Measurements from ENCODE around the gene LHFPL3. TPM values are rescaled to one million over a fixed set of nuclear protein-coding genes. Genes with fewer than 3 reads are reported as not detected.

Gene LHFPL3
- total and polyA plus RNA-seq, 2 experiments from 2014 or later, result 0.24 TPM; not detected in 1

DNA sequence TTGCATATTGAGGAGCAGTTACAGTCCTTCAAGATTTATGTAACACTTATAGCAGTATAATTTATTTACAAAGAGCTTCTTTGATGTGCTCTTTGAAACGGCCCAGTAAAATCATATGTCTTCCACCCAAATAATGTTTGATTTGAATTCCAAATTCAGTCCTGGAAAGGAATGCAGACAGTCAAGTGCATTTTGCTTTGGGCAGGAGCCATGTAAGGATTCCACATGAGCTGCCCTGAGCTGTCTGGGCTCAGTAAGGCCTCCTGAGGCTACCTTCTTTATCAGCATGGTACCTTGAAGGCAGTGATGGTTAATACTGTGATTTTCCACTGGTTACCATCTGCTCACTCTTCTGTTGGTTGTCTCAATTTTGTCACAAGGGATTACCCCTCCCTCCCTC is 41.6 kb upstream of the LHFPL3 start:
- Mint-ChIP-seq H3K27ac (no peak overlapping the region), H3K4me3 (no peak overlapping the region), H3K9me3 (peaks cover under 1% of the 10 kb centered on the region; the same call in 1 of the 3 replicates), H3K27me3 (ENCODE audit: insufficient read depth, low read depth, poor library complexity) (no peaks in the 10 kb centered on the region), H3K4me1 (no peaks in the 10 kb centered on the region), H3K36me3 (ENCODE audit: low read depth) (no peaks in the 10 kb centered on the region)
- Histone ChIP-seq H3K27me3 (ENCODE audit: insufficient read depth) (no peaks in the 10 kb centered on the region), H3F3A (replicated peaks; ENCODE audit: low read depth) (no peaks in the 10 kb centered on the region), H3K4me3 (no peak overlapping the region), H3K9me2 (ENCODE audit: insufficient read depth) (0 out of 2 replicates have a peak, but pooled peaks cover 6% of the 10 kb centered on the region), H3K27ac (ENCODE audit: low read depth) (no peak overlapping the region), H3K4me1 (ENCODE audit: insufficient read depth) (no peaks in the 10 kb centered on the region), H2AFZ (no peak overlapping the region), H3K79me2 (replicated peaks; ENCODE audit: insufficient read depth) (no peaks in the 10 kb centered on the region), H4K20me1 (replicated peaks; ENCODE audit: insufficient read depth) (no peaks in the 10 kb centered on the region), H3K36me3 (ENCODE audit: insufficient read depth) (no peaks in the 10 kb centered on the region), H3K4me2 (no peak overlapping the region)
- no peak for ATAC-seq
- DNase-seq (ENCODE audit: low spot score), result no peak
- TF ChIP-seq ZNF462 (CRISPR knock-in tag; IDR thresholded peaks at IDR 0.05), result no peak
- TF ChIP-seq, protein P1, sequence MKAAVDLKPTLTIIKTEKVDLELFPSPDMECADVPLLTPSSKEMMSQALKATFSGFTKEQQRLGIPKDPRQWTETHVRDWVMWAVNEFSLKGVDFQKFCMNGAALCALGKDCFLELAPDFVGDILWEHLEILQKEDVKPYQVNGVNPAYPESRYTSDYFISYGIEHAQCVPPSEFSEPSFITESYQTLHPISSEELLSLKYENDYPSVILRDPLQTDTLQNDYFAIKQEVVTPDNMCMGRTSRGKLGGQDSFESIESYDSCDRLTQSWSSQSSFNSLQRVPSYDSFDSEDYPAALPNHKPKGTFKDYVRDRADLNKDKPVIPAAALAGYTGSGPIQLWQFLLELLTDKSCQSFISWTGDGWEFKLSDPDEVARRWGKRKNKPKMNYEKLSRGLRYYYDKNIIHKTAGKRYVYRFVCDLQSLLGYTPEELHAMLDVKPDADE (IDR thresholded peaks at IDR 0.05), result no peak
- TF ChIP-seq POLR2AphosphoS5 (IDR thresholded peaks at IDR 0.05; ENCODE audit: low read depth), result no peak
- TF ChIP-seq, protein P2, sequence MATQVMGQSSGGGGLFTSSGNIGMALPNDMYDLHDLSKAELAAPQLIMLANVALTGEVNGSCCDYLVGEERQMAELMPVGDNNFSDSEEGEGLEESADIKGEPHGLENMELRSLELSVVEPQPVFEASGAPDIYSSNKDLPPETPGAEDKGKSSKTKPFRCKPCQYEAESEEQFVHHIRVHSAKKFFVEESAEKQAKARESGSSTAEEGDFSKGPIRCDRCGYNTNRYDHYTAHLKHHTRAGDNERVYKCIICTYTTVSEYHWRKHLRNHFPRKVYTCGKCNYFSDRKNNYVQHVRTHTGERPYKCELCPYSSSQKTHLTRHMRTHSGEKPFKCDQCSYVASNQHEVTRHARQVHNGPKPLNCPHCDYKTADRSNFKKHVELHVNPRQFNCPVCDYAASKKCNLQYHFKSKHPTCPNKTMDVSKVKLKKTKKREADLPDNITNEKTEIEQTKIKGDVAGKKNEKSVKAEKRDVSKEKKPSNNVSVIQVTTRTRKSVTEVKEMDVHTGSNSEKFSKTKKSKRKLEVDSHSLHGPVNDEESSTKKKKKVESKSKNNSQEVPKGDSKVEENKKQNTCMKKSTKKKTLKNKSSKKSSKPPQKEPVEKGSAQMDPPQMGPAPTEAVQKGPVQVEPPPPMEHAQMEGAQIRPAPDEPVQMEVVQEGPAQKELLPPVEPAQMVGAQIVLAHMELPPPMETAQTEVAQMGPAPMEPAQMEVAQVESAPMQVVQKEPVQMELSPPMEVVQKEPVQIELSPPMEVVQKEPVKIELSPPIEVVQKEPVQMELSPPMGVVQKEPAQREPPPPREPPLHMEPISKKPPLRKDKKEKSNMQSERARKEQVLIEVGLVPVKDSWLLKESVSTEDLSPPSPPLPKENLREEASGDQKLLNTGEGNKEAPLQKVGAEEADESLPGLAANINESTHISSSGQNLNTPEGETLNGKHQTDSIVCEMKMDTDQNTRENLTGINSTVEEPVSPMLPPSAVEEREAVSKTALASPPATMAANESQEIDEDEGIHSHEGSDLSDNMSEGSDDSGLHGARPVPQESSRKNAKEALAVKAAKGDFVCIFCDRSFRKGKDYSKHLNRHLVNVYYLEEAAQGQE (IDR thresholded peaks at IDR 0.05; ENCODE audit: unreplicated experiment), result no peak
- TF ChIP-seq CREB1 (CRISPR knock-in tag; IDR thresholded peaks at IDR 0.05; ENCODE audit: low read depth), result no peak
- no peak for TF ChIP-seq JUNB (IDR thresholded peaks at IDR 0.05; ENCODE audit: unreplicated experiment)
